A549 (cell line): ENCODE data around the gene GTPBP3. TPM values are rescaled to one million over a fixed set of nuclear protein-coding genes. Genes with fewer than 3 reads are reported as not detected.

Source experiments
- ATAC-seq, 2 experiments: fragments of 200-7000 bp in 1 of 2; fragments of >200 bp in 1 of 2; cut with Nextera tagmentation in 1 of 2; cut with Tn5 transposase in 1 of 2; 3 replicates each; pipeline versions ENCODE4 v1.8.0 to v1.9.1; 2018 to 2020; ENCODE audit warnings: mild to moderate bottlenecking in 1 of 2, moderate library complexity in 1 of 2
- CTCF ChIA-PET: fragments of 300-600 bp; sonication (Branson Sonifier 250); formaldehyde crosslinking; extraction: SDS; loops from one replicate; lab custom pipeline; 2021; ENCODE audit warnings: antibody characterized with exemption, inconsistent platforms; lab: Yijun Ruan, JAX
- POLR2A ChIA-PET: fragments of 350-600 bp; formaldehyde crosslinking; extraction: SDS; loops from one replicate; lab custom pipeline; 2021; ENCODE audit warnings: antibody characterized with exemption, inconsistent platforms; lab: Yijun Ruan, JAX
- DNase-seq, 2 experiments: peaks; one replicate each; pipeline versions ENCODE4 v3.0.0 to v3.0.0-alpha.2; 2011 to 2016; ENCODE audit warnings: low read depth in 1 of 2, low spot score in 1 of 2
- FAIRE-seq: peaks from 2 replicates; lab custom pipeline; 2011; peaks lifted over from hg19 to GRCh38; lab: Jason Lieb, UNC
- H3K27ac ChIP-seq, 2 experiments: fragments of >200 bp; sonication (Bioruptor Twin); formaldehyde crosslinking; 3 replicates each; pipeline ENCODE4 v1.5.1; 2016 to 2017
- H3K4me1 ChIP-seq: fragments of >200 bp; sonication (Bioruptor Twin); formaldehyde crosslinking; 3 replicates; pipeline ENCODE4 v1.6.1; 2016
- H3K4me2 ChIP-seq: fragments of >200 bp; sonication (Bioruptor Twin); formaldehyde crosslinking; 3 replicates; pipeline ENCODE4 v1.6.1; 2016
- H3K4me3 ChIP-seq: fragments of >200 bp; sonication (Bioruptor Twin); formaldehyde crosslinking; 3 replicates; pipeline ENCODE4 v1.5.1; 2016
- H3K9me3 ChIP-seq: fragments of >200 bp; sonication (Bioruptor Twin); formaldehyde crosslinking; 3 replicates; pipeline ENCODE4 v1.6.1; 2016
- CBX8 ChIP-seq: fragments of 200-600 bp; sonication (generic); IDR thresholded peaks from 2 replicates; pipeline ENCODE4 v1.6.1; 2016
- EHMT2 ChIP-seq: fragments of 200-600 bp; sonication (generic); IDR thresholded peaks from 2 replicates; pipeline ENCODE4 v1.6.1; 2016; ENCODE audit warnings: antibody characterized with exemption, low read depth, mild to moderate bottlenecking, moderate library complexity
- ELK1 ChIP-seq: fragments of 150-350 bp; IDR thresholded peaks from 2 replicates; pipeline ENCODE4 v1.6.1; 2014; ENCODE audit warnings: low read depth, mild to moderate bottlenecking, low read length
- FOSL2 ChIP-seq, 2 experiments: fragments of 450-650 bp in 1 of 2; fragments of >200 bp in 1 of 2; sonication (Bioruptor Twin) in 1 of 2; formaldehyde crosslinking; IDR thresholded peaks; 2 replicates each; pipeline versions ENCODE4 v1.5.0 to v1.6.1; 2016 to 2020; ENCODE audit warnings: mild to moderate bottlenecking in 1 of 2, moderate library complexity in 1 of 2
- HOXA7 ChIP-seq: fragments of 250-450 bp; sonication (Bioruptor Pico); IDR thresholded peaks from 2 replicates; pipeline ENCODE4 v1.5.0; 2020; ENCODE audit warnings: mild to moderate bottlenecking, moderate library complexity
- HOXB5 ChIP-seq: fragments of 250-450 bp; sonication (Bioruptor Pico); IDR thresholded peaks from 2 replicates; pipeline ENCODE4 v1.5.0; 2020; ENCODE audit warnings: mild to moderate bottlenecking, moderate library complexity
- JUN ChIP-seq, 2 experiments: fragments of >200 bp; sonication (Bioruptor Twin); formaldehyde crosslinking; IDR thresholded peaks; 2 replicates in 1 of 2; 3 replicates in 1 of 2; pipeline ENCODE4 v1.6.1; 2016 to 2017
- MAFK ChIP-seq: fragments of 450-650 bp; IDR thresholded peaks from 2 replicates; pipeline ENCODE4 v1.6.1; 2014; ENCODE audit not compliant: partially characterized antibody
- MAZ ChIP-seq: fragments of 150-350 bp; IDR thresholded peaks from 2 replicates; pipeline ENCODE4 v1.6.1; 2014; ENCODE audit warnings: antibody characterized with exemption, low read depth, low read length, borderline replicate concordance
- MYC ChIP-seq: IDR thresholded peaks from 2 replicates; pipeline ENCODE4 v1.6.1; 2012; ENCODE audit warnings: mild to moderate bottlenecking, inconsistent platforms, low read length, improper control_type of control experiment, borderline replicate concordance
- PHF8 ChIP-seq: fragments of 200-600 bp; sonication (generic); IDR thresholded peaks from 2 replicates; pipeline ENCODE4 v1.6.1; 2016; ENCODE audit warnings: low read depth, mild to moderate bottlenecking, antibody characterized with exemption, moderate library complexity, borderline replicate concordance
- POLR2AphosphoS2 ChIP-seq: conservative IDR thresholded peaks from 2 replicates; pipeline ENCODE4 v1.6.1; 2012; ENCODE audit warnings: low read length, improper control_type of control experiment, inconsistent platforms
- RFX5 ChIP-seq: fragments of 450-650 bp; IDR thresholded peaks from 2 replicates; pipeline ENCODE4 v1.7.1; 2014; ENCODE audit warnings: antibody characterized with exemption, mild to moderate bottlenecking, moderate library complexity
- RNF2 ChIP-seq: fragments of 200-600 bp; sonication (generic); IDR thresholded peaks from 2 replicates; pipeline ENCODE4 v1.6.1; 2016; ENCODE audit warnings: low read depth, mild to moderate bottlenecking, antibody characterized with exemption, moderate library complexity, borderline replicate concordance
- SMC3 ChIP-seq: fragments of >200 bp; sonication (Bioruptor Twin); formaldehyde crosslinking; IDR thresholded peaks from 3 replicates; pipeline ENCODE4 v1.6.1; 2018; ENCODE audit warnings: inconsistent platforms
- SREBF2 ChIP-seq: fragments of 450-650 bp; IDR thresholded peaks from 2 replicates; pipeline ENCODE4 v1.6.1; 2014; ENCODE audit warnings: mild to moderate bottlenecking, moderate library complexity
- ZFP36 ChIP-seq: fragments of 450-650 bp; IDR thresholded peaks from 2 replicates; pipeline ENCODE4 v1.6.1; 2014; ENCODE audit warnings: borderline replicate concordance; ENCODE audit not compliant: partially characterized antibody
- ZNF302 ChIP-seq: fragments of 250-450 bp; sonication (Bioruptor Pico); IDR thresholded peaks from 2 replicates; pipeline ENCODE4 v1.9.0; 2021; ENCODE audit warnings: inconsistent platforms, mild to moderate bottlenecking, moderate library complexity
- ZSCAN20 ChIP-seq: fragments of 250-450 bp; sonication (Bioruptor Pico); IDR thresholded peaks from 2 replicates; pipeline ENCODE4 v1.8.0; 2022; ENCODE audit warnings: mild to moderate bottlenecking, moderate library complexity
- WGBS: methylation state at CpG from one replicate; pipeline ENCODE4 v1.1.6; 2017; ENCODE audit errors: missing lambda C conversion rate; 5-methylcytosine and 5-hydroxymethylcytosine counted together
- polyA plus RNA-seq, 4 experiments: library from polyadenylated mRNA; depleted of rRNA in 3 of 4; stranded (reverse); fragments of >200 nt; fragmentation: RNase III in 1 of 4; extraction: RNeasy Plus Mini Kit Qiagen cat#74134 plus additional on column Dnase treatment in 1 of 4; gene quantifications; 2 replicates in 3 of 4; 3 replicates in 1 of 4; pipeline ENCODE4 v1.2.3, GENCODE V29; 2011 to 2017
- TF ChIP-seq, protein P1 (sequence below): IDR thresholded peaks from 2 replicates; pipeline ENCODE4 v1.6.1; 2012; ENCODE audit warnings: low read depth, borderline replicate concordance
- TF ChIP-seq, protein P2 (sequence below): IDR thresholded peaks from 2 replicates; pipeline ENCODE4 v1.6.1; 2012

Gene GTPBP3
- polyA plus RNA-seq, 2 of the 4 experiments (the other 2 are of a cell fraction), result 10.6 to 19.3 TPM

- TF ChIP-seq, protein P1, sequence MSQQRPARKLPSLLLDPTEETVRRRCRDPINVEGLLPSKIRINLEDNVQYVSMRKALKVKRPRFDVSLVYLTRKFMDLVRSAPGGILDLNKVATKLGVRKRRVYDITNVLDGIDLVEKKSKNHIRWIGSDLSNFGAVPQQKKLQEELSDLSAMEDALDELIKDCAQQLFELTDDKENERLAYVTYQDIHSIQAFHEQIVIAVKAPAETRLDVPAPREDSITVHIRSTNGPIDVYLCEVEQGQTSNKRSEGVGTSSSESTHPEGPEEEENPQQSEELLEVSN, result no peak
- TF ChIP-seq MYC, result no peak
- TF ChIP-seq CBX8, result no peak
- TF ChIP-seq JUN (IDR thresholded peaks at IDR 0.05), result no peak
- TF ChIP-seq MAZ, result no peak
These were observed 1.2 kb downstream of the GTPBP3 start (continued) for GRCh38 chr19:17338433-17339078.

DNA sequence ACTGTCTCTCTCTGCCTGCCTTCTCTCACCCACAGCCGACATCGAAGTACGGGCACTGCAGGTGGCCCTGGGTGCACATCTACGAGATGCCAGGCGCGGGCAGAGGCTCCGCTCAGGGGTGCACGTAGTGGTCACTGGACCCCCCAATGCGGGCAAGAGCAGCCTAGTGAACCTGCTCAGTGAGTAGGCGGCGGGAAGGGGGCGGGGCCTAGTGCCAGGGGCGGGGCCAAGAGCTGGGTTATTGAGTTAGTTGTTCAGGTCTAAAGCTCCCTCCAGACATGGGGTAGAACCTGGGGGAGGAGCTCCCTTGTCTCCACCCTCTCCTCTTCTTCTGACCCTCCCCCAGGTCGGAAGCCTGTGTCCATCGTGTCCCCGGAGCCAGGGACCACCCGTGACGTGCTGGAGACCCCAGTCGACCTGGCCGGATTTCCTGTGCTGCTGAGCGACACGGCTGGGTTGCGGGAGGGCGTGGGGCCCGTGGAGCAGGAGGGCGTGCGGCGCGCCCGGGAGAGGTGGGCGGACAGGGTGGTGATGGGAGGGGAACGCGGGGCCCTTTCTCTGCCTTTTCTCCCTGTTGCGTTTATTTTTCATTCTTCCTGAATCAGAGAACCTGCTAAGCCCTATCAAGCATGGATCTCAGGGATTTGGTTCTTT, 1.9 kb downstream of the GTPBP3 start:
- TF ChIP-seq HOXA7, result no peak
- TF ChIP-seq SREBF2, result no peak
- TF ChIP-seq MAFK, result no peak
- no peak for TF ChIP-seq MYC
- TF ChIP-seq HOXB5 (CRISPR knock-in tag), result no peak
- TF ChIP-seq, protein P2, sequence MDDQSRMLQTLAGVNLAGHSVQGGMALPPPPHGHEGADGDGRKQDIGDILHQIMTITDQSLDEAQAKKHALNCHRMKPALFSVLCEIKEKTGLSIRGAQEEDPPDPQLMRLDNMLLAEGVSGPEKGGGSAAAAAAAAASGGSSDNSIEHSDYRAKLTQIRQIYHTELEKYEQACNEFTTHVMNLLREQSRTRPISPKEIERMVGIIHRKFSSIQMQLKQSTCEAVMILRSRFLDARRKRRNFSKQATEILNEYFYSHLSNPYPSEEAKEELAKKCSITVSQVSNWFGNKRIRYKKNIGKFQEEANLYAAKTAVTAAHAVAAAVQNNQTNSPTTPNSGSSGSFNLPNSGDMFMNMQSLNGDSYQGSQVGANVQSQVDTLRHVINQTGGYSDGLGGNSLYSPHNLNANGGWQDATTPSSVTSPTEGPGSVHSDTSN, result no peak
- no peak for TF ChIP-seq ZFP36
- no peak for TF ChIP-seq SMC3
- TF ChIP-seq RNF2, result no peak
- no peak for TF ChIP-seq RFX5
- TF ChIP-seq ZSCAN20 (CRISPR knock-in tag), result no peak
- TF ChIP-seq POLR2AphosphoS2, result no peak
- TF ChIP-seq FOSL2 (IDR thresholded peaks at IDR 0.05), result no peak
- no peak for TF ChIP-seq FOSL2 (CRISPR knock-in tag; IDR thresholded peaks at IDR 0.05)
- TF ChIP-seq PHF8, result no peak
- no peak for TF ChIP-seq EHMT2
- no peak for TF ChIP-seq ELK1
- no peak for TF ChIP-seq ZNF302 (CRISPR knock-in tag)
- no peak for FAIRE-seq
- peaks cover 24% of the 10 kb centered on the region; the same call in 2 of the 3 replicates for H3K4me1 ChIP-seq
- ATAC-seq, result no peak
- WGBS, result 96% methylated on average over 21 of the region's 34 CpGs
- no peak overlapping the region for H3K27ac ChIP-seq
- H3K9me3 ChIP-seq, result no peaks in the 10 kb centered on the region
- POLR2A ChIA-PET, result interaction anchor here (0.6 kb wide), 1 partner anchor 52 kb away, joined by 4 read pairs; no protein-coding TSS in a partner anchor
- H3K4me2 ChIP-seq, result no peak overlapping the region
- CTCF ChIA-PET, result interaction anchor here (0.6 to 0.7 kb wide), 2 partner anchors 16 to 34 kb away, joined by 3 to 4 read pairs; partner anchors contain the start of gene MRPL34
- H3K4me3 ChIP-seq, result no peak overlapping the region
- no peak for DNase-seq
